BE2C (cell line): ENCODE measurements around the gene ANKRD24.
"Not testable (repeated sequence)": the region's sequence is repeated elsewhere in the genome, so short reads cannot be mapped to it uniquely, and the experiment has no call there.

Experiments used
- DNase-seq: peaks from one replicate; pipeline ENCODE4 v3.0.0-alpha.2; 2020
- H3K27me3 ChIP-seq: fragments of 250-450 bp; sonication (Bioruptor Pico); 2 replicates; pipeline ENCODE4 v1.5.1; 2020; ENCODE audit warnings: mild to moderate bottlenecking
- H3K36me3 ChIP-seq: fragments of 250-450 bp; sonication (Bioruptor Pico); 2 replicates; pipeline ENCODE4 v1.5.1; 2020; ENCODE audit warnings: mild to moderate bottlenecking
- H3K4me1 ChIP-seq: fragments of 250-450 bp; sonication (Bioruptor Pico); 2 replicates; pipeline ENCODE4 v1.5.1; 2020
- H3K4me3 ChIP-seq: 2 replicates; pipeline ENCODE4 v1.5.1; 2011; ENCODE audit warnings: low read depth, low read length
- H3K9me3 ChIP-seq: fragments of 250-450 bp; sonication (Bioruptor Pico); 2 replicates; pipeline ENCODE4 v1.5.1; 2020
- CTCF ChIP-seq: IDR thresholded peaks from 2 replicates; pipeline ENCODE4 v1.5.1; 2012; ENCODE audit warnings: mild to moderate bottlenecking, low read depth, low read length

The ANKRD24 gene

GRCh38 chr19:4154571-4155312 is 27.7 kb upstream of the ANKRD24 start:
- no peaks in the 10 kb centered on the region for H3K4me1 ChIP-seq
- H3K27me3 ChIP-seq: peaks cover 28% of the 10 kb centered on the region
- DNase-seq: no peak
- no peaks in the 10 kb centered on the region for H3K36me3 ChIP-seq
- no peak for TF ChIP-seq CTCF
- no peak overlapping the region for H3K4me3 ChIP-seq
- H3K9me3 ChIP-seq: no peaks in the 10 kb centered on the region

- no peaks in the 10 kb centered on the region for H3K4me1 ChIP-seq
- H3K4me3 ChIP-seq: no peak overlapping the region
- H3K27me3 ChIP-seq: peaks cover 37% of the 10 kb centered on the region
- no peak for DNase-seq
- H3K9me3 ChIP-seq: no peaks in the 10 kb centered on the region
- H3K36me3 ChIP-seq: no peaks in the 10 kb centered on the region
- no peak for TF ChIP-seq CTCF
Measured at GRCh38 chr19:4157164-4157563, 25.3 kb upstream of the ANKRD24 start.

GRCh38 chr19:4157971-4158370 is 24.5 kb upstream of the ANKRD24 start:
- not testable (repeated sequence) for H3K9me3 ChIP-seq, H3K4me3 ChIP-seq, DNase-seq, H3K4me1 ChIP-seq, H3K36me3 ChIP-seq
- H3K27me3 ChIP-seq: peaks cover 42% of the 10 kb centered on the region

GRCh38 chr19:4161415-4162077 is 20.9 kb upstream of the ANKRD24 start:
- Histone ChIP-seq H3K4me1 (no peaks in the 10 kb centered on the region), H3K36me3 (no peaks in the 10 kb centered on the region), H3K27me3 (peaks cover 46% of the 10 kb centered on the region), H3K9me3 (no peaks in the 10 kb centered on the region), H3K4me3 (no peak overlapping the region)
- no peak for DNase-seq
- TF ChIP-seq CTCF: no peak

GRCh38 chr19:4164262-4164661 is 18.2 kb upstream of the ANKRD24 start:
- Histone ChIP-seq H3K27me3 (peaks cover 45% of the 10 kb centered on the region), H3K4me3 (no peak overlapping the region), H3K9me3 (no peaks in the 10 kb centered on the region), H3K4me1 (no peaks in the 10 kb centered on the region), H3K36me3 (no peaks in the 10 kb centered on the region)
- no peak for TF ChIP-seq CTCF
- DNase-seq: no peak

GRCh38 chr19:4171676-4172075 is 10.8 kb upstream of the ANKRD24 start:
- H3K4me3 ChIP-seq: no peak overlapping the region
- H3K9me3 ChIP-seq: no peaks in the 10 kb centered on the region
- no peaks in the 10 kb centered on the region for H3K4me1 ChIP-seq
- DNase-seq: no peak
- peaks cover 18% of the 10 kb centered on the region for H3K27me3 ChIP-seq
- TF ChIP-seq CTCF: no peak
- H3K36me3 ChIP-seq: no peaks in the 10 kb centered on the region
